Right lobe of liver (tissue), 6 donors: ENCODE measurements around the gene NPHP3. TPM values are rescaled to one million over a fixed set of nuclear protein-coding genes. Genes with fewer than 3 reads are reported as not detected.
A peak's percentile ranks its signal among the peaks of the same experiment; 100 is the strongest.

ENCODE experiments used
- ATAC-seq, 4 donors: fragments of 200-7000 bp; cut with Tn5 transposase; one replicate each; pipeline ENCODE4 v1.9.1; 2020; ENCODE audit warnings: mild to moderate bottlenecking in 4 of 4, moderate library complexity in 4 of 4
- DNase-seq, 3 donors: peaks; one replicate each; pipeline ENCODE4 v3.0.0-alpha.2; 2020
- H3K27ac ChIP-seq, 3 donors: fragments of 200-600 bp; one replicate each; pipeline ENCODE4 v1.8.0; 2022
- H3K27me3 ChIP-seq, 2 donors: fragments of 200-600 bp; one replicate each; pipeline ENCODE4 v1.8.0; 2022
- H3K36me3 ChIP-seq, 4 donors: fragments of 200-600 bp; sonication (generic) in 1 of 4; one replicate each; pipeline versions ENCODE4 v1.5.1 to v1.8.0; 2017 to 2022; ENCODE audit warnings: control low read depth in 1 of 4
- H3K4me1 ChIP-seq, 4 donors: fragments of 200-600 bp; sonication (generic) in 1 of 4; one replicate each; pipeline versions ENCODE4 v1.5.1 to v1.8.0; 2017 to 2022; ENCODE audit warnings: control low read depth in 1 of 4
- H3K4me3 ChIP-seq, 3 donors: fragments of 200-600 bp; one replicate each; pipeline ENCODE4 v1.8.0; 2022
- H3K9me3 ChIP-seq, 4 donors: fragments of 200-600 bp; sonication (generic) in 1 of 4; one replicate each; pipeline versions ENCODE4 v1.5.1 to v1.8.0; 2017 to 2022; ENCODE audit warnings: control low read depth in 1 of 4
- CTCF ChIP-seq, 4 donors: fragments of 200-600 bp in 3 of 4; fragments of 450-650 bp in 1 of 4; IDR thresholded peaks; one replicate each; pipeline versions ENCODE4 v1.5.1 to v1.8.0; 2016 to 2022; ENCODE audit warnings: antibody characterized with exemption in 4 of 4, mild to moderate bottlenecking in 2 of 4
- POLR2A ChIP-seq: fragments of 450-650 bp; IDR thresholded peaks from one replicate; pipeline ENCODE4 v1.6.1; 2017; ENCODE audit warnings: antibody characterized with exemption, mild to moderate bottlenecking
- WGBS: methylation state at CpG from one replicate; pipeline ENCODE4 v1.1.6; 2018; ENCODE audit warnings: low coverage, low lambda C conversion rate; ENCODE audit not compliant: insufficient coverage; ENCODE audit errors: missing lambda C conversion rate; 5-methylcytosine and 5-hydroxymethylcytosine counted together
- intact Hi-C, 2 donors: fragments of 100-400 bp; cut with DNase I; formaldehyde crosslinking; loops; one replicate each; pipeline versions ENCODE4 v1.11.2 to v1.14.1; 2022
- total RNA-seq, 6 experiments: library from RNA; depleted of rRNA in 2 of 6; stranded (reverse); fragments of >200 nt in 2 of 6; fragmentation: NEBNext Ultra II Directional in 3 of 6; extraction: Animal tissue kit (Norgen Biotek cat#: 25700) in 3 of 6; gene quantifications; one replicate each; pipeline versions ENCODE4 v1.1.0 to v1.2.4, GENCODE V29; 2016 to 2023
- donor health status: DM: no; HTN: yes; CAD: no.
- donor health status: DM: no; HTN: no; CAD: no.
- donor health status: DM: no; HTN: no; CAD: no.
- donor health status: DM: no; HTN: yes; CAD: no.
- donor health status: DM: no; HTN: yes; CAD: no.

The NPHP3 gene
- total RNA-seq, 6 experiments from 2014 or later = 6.5 to 11.4 (median 9.3) TPM

- H3K27me3 ChIP-seq = no peaks in the 10 kb centered on the region
- intact Hi-C loops = no loop called here
- peaks cover 0 to 49% (median 14%) of the 10 kb centered on the region in 4 donors for H3K4me1 ChIP-seq
- peak within 1 kb of the TSS; percentile 75 to 88 (median 77) for H3K4me3 ChIP-seq
- H3K9me3 ChIP-seq = no peaks in the 10 kb centered on the region
- peak; percentile 81 to 94 (median 87) for ATAC-seq
- peak within 1 kb of the TSS; percentile 84 to 88 (median 85) for H3K27ac ChIP-seq
- H3K36me3 ChIP-seq = no peaks in the 10 kb centered on the region
- WGBS = 0% methylated on average over 13 of the region's 34 CpGs
- peak; percentile 88 to 96 (median 94) for DNase-seq
- peak; percentile 48 to 51 (median 48) for TF ChIP-seq CTCF (IDR thresholded peaks at IDR 0.05)
- peak; percentile 83 for TF ChIP-seq POLR2A
Observed at GRCh38 chr3:132659365-132660051, 62.7 kb downstream of the NPHP3 start, which contains the start of gene ACAD11. Gene ACAD11, minus strand, starts transcription at chr3:132659809. Its CDS starts 58 bp downstream, at chr3:132659751.

- peak overlapping the region; percentile 75 to 88 (median 77) for H3K4me3 ChIP-seq
- H3K27me3 ChIP-seq = no peaks in the 10 kb centered on the region
- 4% methylated on average over 7 of the region's 7 CpGs for WGBS
- no peak for DNase-seq
- H3K36me3 ChIP-seq = no peaks in the 10 kb centered on the region
- H3K9me3 ChIP-seq = no peaks in the 10 kb centered on the region
- peak in 3 of 4 donors; percentile 2 to 19 (median 17) for ATAC-seq
- intact Hi-C loops = no loop called here
- no peak for TF ChIP-seq CTCF (IDR thresholded peaks at IDR 0.05)
- no peak for TF ChIP-seq POLR2A
- H3K4me1 ChIP-seq = peaks cover 0 to 47% (median 15%) of the 10 kb centered on the region in 4 donors
- peak overlapping the region; percentile 84 to 88 (median 85) for H3K27ac ChIP-seq
Observed at GRCh38 chr3:132659000-132659364, 63.2 kb downstream of the NPHP3 start.

GRCh38 chr3:132657869-132658747 is 64.1 kb downstream of the NPHP3 start:
- TF ChIP-seq CTCF (IDR thresholded peaks at IDR 0.05) (no peak), POLR2A (no peak)
- peak; percentile 39 to 61 (median 42) for ATAC-seq
- Histone ChIP-seq H3K27me3 (no peaks in the 10 kb centered on the region), H3K4me1 (peaks cover 0 to 46% (median 19%) of the 10 kb centered on the region in 4 donors), H3K4me3 (peak overlapping the region; percentile 75 to 88 (median 77)), H3K9me3 (no peaks in the 10 kb centered on the region), H3K36me3 (no peaks in the 10 kb centered on the region), H3K27ac (peak overlapping the region; percentile 84 to 88 (median 85))
- 43% methylated on average over 4 of the region's 8 CpGs for WGBS
- intact Hi-C loops = no loop called here
- DNase-seq = peak in 1 of 3 donors; percentile 49

GRCh38 chr3:132655471-132655870 is 66.7 kb downstream of the NPHP3 start:
- ATAC-seq = no peak
- no peaks in the 10 kb centered on the region for H3K36me3 ChIP-seq
- no peak for TF ChIP-seq CTCF (IDR thresholded peaks at IDR 0.05)
- TF ChIP-seq POLR2A = no peak
- intact Hi-C loops = no loop called here
- H3K9me3 ChIP-seq = no peaks in the 10 kb centered on the region
- H3K27ac ChIP-seq = no peak overlapping the region
- H3K4me3 ChIP-seq = no peak overlapping the region
- peaks cover 0 to 38% (median 19%) of the 10 kb centered on the region in 4 donors for H3K4me1 ChIP-seq
- no peaks in the 10 kb centered on the region for H3K27me3 ChIP-seq
- no peak for DNase-seq
- WGBS = 77% methylated on average over 2 of the region's 2 CpGs
